HG03095 (cell line): ENCODE data around the gene NLGN4X.

Source experiments
- ATAC-seq: cut with Tn5 transposase; IDR thresholded peaks from one replicate; pipeline ENCODE4 v1.9.1; 2021; ENCODE audit warnings: moderate library complexity; ENCODE audit not compliant: unreplicated experiment

NLGN4X gene

GRCh38 chrX:6228720-6229119 is at the start of gene NLGN4X:
Gene NLGN4X (minus strand): TSS chrX:6228867. CDS start chrX:6151466, 77,401 bp downstream.
- no peak for ATAC-seq

DNA sequence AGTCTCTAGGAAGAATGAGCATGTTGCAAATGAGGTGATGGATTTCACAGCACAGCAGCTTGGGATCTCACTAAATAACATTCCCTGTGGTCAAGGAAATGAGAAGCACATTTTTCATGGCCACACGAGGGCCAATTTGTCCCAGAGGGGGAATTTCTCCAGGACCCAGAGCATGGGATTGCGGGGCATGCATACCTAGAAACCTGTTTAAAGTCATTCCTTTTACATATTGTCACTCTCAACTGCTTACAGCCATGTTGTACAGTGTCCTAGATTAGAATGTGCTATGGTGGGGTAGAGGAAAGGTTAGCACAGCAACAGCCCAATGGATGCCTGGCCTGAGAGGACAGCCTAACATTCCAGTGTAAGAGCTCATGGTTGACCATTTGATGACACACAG is 37.4 kb upstream of the NLGN4X start:
- no peak for ATAC-seq

GRCh38 chrX:6262959-6263358 is 34.3 kb upstream of the NLGN4X start:
- ATAC-seq = no peak

DNA sequence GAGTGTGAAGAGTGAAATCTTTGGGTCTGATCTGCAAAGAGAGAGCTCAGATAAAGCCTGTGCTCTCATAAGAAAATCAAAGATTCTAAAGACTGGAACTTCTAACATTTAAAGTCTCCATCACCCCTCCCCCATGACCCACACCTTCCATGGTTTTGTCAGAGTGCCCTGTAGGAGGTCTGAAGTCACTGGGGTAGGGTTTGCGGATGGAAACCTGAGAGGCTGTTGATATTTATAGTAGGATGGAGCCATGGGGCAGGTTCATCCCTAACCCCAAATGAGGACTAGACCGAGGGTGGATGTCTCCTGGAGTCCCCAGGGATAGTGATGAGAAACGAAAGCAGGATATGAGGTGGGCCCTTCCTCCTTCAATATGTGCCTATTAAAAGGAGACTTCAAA is 28.4 kb upstream of the NLGN4X start:
- ATAC-seq = no peak

- ATAC-seq = no peak
Measured at GRCh38 chrX:6244666-6245065, 16.0 kb upstream of the NLGN4X start.

- ATAC-seq = no peak
Measured at GRCh38 chrX:6238576-6238975, 9.9 kb upstream of the NLGN4X start.

DNA sequence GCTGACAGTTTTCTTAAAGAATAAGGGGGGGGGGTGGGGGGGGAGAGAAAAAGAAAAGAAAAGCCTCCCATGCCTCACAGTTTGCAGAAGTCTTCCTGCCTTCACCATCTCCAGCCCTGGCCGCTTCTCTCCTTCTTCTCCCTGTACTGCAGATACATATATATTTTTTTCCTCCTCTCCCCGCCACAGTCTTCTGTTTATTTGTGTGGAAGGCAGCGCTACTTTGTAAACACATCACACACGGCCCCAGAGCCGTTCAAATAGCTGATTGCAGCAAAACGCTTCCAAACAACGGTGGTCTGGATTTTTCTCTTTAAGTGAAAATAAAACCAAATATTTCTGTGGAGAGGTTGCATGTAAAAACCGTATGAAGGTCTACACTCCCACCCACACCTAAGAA is 732 bp downstream of the NLGN4X start:
- no peak for ATAC-seq

- no peak for ATAC-seq
Measured at GRCh38 chrX:6227453-6227835, 1.2 kb downstream of the NLGN4X start.

DNA sequence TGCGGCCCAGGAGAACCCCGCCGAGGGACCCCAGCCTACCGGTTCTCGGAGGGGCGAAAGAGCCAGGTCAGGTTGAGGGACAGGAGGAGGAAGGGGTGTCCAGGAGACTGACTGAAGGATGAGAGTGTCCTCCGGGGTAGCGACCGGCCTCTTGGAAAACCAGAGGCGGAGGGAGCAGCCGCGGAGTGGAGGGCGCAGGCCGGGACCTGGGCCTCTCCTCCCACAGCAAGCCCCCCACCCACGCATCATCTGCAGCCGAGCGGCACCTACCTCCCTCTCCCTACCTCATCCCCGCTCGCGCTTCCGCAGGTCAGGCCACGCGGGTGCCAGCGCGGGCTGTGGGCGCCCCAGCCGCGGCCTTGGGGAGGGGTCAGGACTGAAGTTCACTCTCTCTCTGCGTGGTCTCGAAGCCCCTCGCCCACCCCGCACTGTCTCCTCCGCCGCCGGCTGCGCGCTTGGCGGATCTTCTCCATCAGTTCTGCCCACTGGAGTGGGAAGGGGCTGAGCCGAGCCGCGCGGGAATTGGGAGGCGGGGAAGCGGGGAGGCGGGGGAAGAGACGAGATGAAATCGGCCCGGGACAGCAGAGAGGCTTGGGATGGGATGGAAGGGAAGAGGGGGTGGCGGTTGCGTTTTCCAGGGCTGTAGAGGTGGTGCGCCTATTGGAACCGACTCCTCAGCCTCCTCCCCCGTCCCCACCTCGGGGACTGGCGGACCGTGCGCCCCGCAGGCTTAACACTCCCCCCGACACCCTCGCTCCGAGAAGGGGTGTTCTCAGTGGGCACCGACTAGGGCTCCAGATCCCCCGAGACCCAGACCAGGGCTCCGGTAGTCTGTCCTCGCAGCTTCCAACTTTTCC is 1.8 kb downstream of the NLGN4X start:
- ATAC-seq = no peak

DNA sequence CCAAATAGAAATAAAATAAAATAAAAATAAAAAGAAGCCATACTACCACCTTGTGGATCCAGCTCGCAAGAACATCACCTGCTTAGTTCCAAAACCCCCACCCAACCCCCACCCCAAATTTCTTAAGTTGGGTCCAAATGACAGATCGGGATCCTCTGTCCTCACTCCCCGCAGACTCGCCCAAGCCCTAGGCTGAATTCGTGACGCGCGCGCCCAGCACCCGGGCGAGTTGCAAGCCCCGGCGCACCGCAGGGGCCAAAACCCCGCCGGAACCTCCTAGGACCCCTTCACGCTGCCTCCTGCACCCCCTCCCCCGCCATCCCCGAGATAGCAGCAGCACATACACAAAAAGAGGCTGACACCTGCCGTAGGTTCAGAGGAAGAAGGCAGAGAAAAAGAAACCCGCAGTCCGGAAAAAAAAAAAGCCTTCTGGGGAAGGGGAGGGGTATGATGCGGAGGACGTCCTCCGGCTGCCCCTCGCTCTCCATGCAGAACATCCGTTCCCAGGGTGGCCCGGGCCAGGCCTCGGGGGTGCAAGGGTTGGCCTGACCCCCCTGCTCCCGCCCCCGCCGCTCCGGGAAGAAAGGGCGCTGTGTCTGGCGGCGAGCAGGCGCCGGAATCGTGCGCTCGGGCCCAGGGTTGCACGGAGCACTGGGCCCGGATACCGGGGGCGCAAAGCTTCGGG is 2.6 kb downstream of the NLGN4X start:
- ATAC-seq = no peak

- no peak for ATAC-seq
Measured at GRCh38 chrX:6225288-6225910, 3.3 kb downstream of the NLGN4X start.

DNA sequence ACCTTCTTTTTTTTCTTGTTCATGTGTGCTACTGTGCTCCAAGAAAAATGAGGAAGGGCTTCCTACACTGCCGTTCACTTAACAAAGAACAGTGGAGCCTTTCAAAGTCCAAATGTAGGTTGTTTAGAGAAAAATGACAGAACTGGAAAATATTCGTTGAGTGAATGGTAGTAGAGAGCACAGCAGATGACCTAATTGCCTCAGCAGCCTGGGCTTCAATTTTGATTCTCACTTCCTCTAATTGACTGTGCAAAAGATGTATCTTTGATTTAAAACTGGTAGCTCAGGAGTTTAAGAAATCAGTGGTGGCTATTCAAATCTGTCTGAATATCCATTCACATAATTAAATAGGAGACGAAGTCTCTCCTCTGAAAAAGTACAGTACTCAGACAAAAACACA is 5.2 kb downstream of the NLGN4X start:
- no peak for ATAC-seq

DNA sequence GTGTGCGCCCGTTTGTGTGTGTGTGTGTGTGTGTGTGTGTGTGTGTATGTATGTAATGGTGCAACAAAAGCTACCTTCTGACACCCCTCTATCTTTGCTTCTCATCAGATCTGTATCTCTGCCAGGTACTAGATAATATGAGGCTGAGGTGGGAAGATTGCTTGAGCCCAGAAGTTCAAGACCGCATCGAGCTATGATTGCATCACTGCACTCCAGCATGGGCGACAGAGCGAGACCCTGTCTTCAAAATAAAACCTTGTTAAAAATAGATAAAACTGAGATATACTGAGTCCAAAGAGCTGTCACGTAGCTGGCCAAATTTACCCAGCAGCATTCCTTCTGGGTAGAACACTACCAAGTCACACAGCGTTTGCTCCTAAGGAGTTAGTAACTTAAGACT is 18.4 kb downstream of the NLGN4X start:
- no peak for ATAC-seq

- no peak for ATAC-seq
Measured at GRCh38 chrX:6203462-6204215, 25.0 kb downstream of the NLGN4X start.

DNA sequence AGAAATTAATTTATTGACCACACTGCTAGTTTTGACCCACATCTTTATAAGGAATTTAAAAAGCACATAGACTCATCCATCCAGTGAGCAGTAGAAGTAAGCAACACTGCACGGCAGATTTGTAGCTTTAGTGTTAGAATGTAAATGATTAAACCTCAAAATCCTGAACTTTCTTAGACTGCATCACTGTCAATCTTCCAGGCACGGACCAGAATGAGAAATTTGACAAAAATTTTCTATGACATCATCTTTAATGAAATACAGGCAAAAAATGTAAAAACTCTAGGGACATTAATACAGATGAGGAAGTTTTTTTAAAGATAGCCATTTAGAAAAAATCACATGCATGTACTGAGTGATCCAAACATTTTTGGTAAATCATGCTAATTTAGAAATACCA is 29.2 kb downstream of the NLGN4X start:
- ATAC-seq = no peak

DNA sequence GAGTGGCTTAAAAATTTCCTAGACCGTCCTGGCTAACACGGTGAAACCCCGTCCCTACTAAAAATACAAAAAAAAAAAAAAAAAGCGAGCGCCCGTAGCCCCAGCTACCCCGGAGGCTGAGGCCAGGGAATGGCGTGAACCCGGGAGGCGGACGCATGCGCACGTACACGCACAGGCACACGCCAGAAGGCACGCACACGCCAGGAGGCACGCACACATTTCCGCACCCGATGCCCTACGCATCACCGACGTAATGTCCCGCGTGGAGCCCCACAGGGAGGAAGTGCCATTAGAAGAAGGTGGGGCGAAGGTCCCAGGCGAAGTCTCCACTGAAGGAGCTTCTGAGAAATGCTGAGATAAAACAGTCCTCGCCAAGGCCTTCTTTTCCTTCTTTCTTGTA is 41.4 kb downstream of the NLGN4X start:
- no peak for ATAC-seq

DNA sequence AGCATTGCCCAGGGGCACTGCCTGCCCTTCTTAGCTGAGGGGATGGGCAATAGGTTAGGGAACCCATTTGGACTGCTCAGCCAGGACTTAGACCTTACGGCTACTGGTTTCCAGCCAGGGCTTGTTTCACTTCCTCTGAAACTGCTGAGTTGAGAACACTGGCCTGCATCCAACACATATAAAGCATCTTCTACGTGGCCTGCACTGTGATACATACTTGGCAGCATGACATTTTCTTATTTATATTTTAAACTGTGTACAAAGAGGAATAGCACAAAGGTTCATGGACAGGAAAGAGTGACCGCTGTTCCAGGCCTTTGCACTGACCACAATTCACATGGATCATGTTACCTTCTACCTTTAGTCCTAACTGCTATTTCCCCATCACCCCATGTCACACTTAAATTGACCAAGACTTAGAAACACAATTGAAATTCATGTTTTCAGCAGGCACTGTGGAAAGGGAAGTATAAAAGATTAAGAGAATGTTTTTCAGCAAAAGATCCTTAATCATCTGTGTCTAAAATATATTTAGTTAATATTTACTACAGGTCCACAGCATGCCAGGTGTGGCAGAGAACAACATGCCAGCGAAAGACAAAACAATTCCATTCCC is 43.7 kb downstream of the NLGN4X start:
- ATAC-seq = peak; percentile 90

DNA sequence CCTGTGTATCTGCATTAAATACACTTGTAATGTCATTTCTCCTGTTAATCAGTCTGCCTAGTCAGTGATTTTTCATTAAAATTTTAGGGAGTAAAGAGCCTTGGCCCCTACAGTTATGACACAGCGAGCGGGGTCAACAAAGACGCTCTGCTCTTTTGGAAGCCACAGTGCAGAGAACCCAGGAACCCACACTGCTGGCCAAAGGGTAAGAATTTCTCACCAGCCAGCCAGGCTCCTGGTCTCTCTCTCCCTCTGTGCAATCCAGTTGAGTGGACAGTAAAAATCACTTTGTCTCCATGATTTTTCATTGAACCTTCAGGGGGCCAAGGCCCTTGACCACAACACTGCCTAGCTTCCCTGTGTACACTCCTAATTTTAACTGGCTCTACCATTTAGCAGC is 52.8 kb downstream of the NLGN4X start:
- ATAC-seq = no peak

DNA sequence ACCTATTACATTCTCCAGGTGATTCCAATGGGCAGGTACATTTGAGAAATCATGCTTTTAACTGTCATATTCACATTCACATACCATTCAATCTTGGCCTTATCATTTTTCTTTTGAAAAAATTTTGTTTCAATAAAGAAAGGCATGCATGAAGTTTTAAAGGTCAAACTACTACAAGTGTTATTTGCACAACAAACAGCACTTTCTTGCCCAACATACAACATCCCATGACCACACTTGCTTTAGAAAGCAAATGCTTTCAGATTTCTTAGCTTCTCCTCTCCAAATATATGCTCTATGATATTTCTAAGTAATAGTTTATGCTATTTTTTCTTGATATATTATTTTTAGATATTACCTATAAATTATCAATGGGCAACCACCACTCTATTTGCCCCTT is 58.2 kb downstream of the NLGN4X start:
- no peak for ATAC-seq

DNA sequence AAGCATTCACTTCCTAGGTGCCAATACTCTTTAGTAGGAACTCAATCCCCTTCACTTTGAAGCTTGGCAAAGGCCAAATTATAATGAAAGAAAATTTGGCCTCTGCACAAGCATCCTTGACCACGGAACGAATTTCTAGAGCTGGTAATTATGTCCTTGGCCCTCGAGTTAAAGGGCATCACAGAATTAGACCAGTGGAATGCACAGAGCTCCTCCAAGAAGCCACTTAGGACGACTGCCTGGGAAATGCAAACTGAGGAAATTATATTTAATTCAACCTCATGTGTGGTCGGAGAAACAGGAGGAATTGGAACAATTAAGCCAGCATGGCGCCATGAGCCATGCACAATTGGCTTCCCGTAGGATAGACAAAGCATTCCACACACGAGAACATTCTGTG is 59.3 kb downstream of the NLGN4X start:
- ATAC-seq = no peak

- no peak for ATAC-seq
Measured at GRCh38 chrX:6163721-6164120, 64.9 kb downstream of the NLGN4X start.
